ENCODE data around the gene MAGI2. TPM values are rescaled to one million over a fixed set of nuclear protein-coding genes. Genes with fewer than 3 reads are reported as not detected.

Gene MAGI2
- total RNA-seq, 4 donors from 2014 or later, result 0.98 to 4.8 (median 2.5) TPM

DNA sequence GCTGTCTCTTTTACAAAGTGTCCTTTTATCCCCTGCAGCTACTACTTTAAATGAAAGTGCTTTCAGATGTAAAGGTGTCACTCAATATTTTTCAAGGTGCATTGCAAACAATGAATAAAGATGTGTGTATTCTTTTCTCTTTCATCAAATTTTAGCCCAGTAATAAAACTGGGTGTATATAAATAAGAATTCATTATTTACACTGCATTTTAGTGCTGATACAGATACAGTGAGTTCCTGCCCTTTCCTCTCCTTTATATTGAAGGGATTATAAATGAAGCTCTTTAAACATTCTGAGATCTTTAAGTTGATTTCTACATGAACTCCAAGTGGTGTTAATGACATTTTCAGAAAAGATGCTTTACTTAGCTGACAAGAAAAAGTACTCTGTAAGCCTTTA lies 1137.4 kb downstream of the MAGI2 start:
- no peaks in the 10 kb centered on the region for H3K9me3 ChIP-seq
- H3K4me3 ChIP-seq, result no peak overlapping the region
- no peak for TF ChIP-seq POLR2A (IDR thresholded peaks at IDR 0.05)
- TF ChIP-seq, protein P1, sequence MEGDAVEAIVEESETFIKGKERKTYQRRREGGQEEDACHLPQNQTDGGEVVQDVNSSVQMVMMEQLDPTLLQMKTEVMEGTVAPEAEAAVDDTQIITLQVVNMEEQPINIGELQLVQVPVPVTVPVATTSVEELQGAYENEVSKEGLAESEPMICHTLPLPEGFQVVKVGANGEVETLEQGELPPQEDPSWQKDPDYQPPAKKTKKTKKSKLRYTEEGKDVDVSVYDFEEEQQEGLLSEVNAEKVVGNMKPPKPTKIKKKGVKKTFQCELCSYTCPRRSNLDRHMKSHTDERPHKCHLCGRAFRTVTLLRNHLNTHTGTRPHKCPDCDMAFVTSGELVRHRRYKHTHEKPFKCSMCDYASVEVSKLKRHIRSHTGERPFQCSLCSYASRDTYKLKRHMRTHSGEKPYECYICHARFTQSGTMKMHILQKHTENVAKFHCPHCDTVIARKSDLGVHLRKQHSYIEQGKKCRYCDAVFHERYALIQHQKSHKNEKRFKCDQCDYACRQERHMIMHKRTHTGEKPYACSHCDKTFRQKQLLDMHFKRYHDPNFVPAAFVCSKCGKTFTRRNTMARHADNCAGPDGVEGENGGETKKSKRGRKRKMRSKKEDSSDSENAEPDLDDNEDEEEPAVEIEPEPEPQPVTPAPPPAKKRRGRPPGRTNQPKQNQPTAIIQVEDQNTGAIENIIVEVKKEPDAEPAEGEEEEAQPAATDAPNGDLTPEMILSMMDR (IDR thresholded peaks at IDR 0.05), result no peak
- TF ChIP-seq EP300 (IDR thresholded peaks at IDR 0.05), result no peak
- TF ChIP-seq POLR2AphosphoS5 (IDR thresholded peaks at IDR 0.05), result no peak
- no peaks in the 10 kb centered on the region for H3K36me3 ChIP-seq
- DNase-seq (ENCODE audit: low spot score in 2 of 2), result no peak
- no peak overlapping the region for H3K27ac ChIP-seq
- no peaks in the 10 kb centered on the region for H3K4me1 ChIP-seq
- H3K27me3 ChIP-seq, result no peaks in the 10 kb centered on the region

DNA sequence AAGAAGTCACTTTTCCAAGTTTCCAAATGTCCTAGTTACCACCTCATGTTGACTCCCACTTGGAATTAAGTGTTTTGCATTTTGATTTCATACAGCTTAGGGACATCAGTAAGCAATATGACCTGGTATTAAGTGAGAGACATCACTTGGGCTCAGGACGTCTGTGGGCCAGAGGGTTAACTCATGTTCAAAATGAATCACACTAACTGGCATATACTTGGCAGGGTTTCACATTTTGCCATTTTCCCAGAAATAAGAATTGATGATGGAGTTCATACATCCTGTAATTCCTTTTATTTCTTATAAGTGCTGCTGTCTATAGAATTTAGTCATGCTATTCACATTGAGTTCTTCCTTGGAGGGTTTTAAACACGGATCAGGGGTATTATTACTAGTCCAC lies 1138.3 kb downstream of the MAGI2 start:
- H3K4me1 ChIP-seq, result no peaks in the 10 kb centered on the region
- H3K27ac ChIP-seq, result no peak overlapping the region
- DNase-seq (ENCODE audit: low spot score in 2 of 2), result no peak
- H3K27me3 ChIP-seq, result no peaks in the 10 kb centered on the region
- TF ChIP-seq, protein P1 (IDR thresholded peaks at IDR 0.05), result no peak
- TF ChIP-seq EP300 (IDR thresholded peaks at IDR 0.05) (no peak), POLR2AphosphoS5 (IDR thresholded peaks at IDR 0.05) (no peak), POLR2A (IDR thresholded peaks at IDR 0.05) (no peak)
- no peaks in the 10 kb centered on the region for H3K9me3 ChIP-seq
- no peak overlapping the region for H3K4me3 ChIP-seq
- WGBS, result 64% methylated on average over 2 of the region's 2 CpGs
- no peaks in the 10 kb centered on the region for H3K36me3 ChIP-seq

DNA sequence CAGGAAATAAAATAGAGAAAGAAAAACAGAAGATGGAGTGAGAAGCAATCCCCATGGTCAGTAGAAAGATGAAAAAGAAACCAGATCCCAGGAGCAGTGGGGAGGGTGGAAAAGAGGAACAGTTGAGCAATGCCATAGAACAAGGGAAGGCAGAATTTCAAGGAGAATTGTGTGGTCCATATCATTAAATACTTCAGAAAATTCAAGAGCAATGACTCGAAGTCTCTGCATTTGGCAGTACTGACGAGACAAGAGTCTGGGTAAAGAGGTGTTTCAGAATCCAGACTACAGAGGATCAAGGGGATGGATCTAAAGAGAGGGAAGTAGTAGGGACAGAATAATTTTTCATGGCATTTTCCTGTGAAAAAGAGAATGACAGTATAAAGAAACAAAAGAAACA lies 1142.3 kb downstream of the MAGI2 start:
- Histone ChIP-seq H3K36me3 (no peaks in the 10 kb centered on the region), H3K4me1 (no peaks in the 10 kb centered on the region), H3K9me3 (no peaks in the 10 kb centered on the region), H3K27ac (no peak overlapping the region), H3K27me3 (no peaks in the 10 kb centered on the region), H3K4me3 (no peak overlapping the region)
- no peak for TF ChIP-seq POLR2AphosphoS5 (IDR thresholded peaks at IDR 0.05)
- TF ChIP-seq, protein P1 (IDR thresholded peaks at IDR 0.05), result no peak
- no peak for TF ChIP-seq POLR2A (IDR thresholded peaks at IDR 0.05)
- TF ChIP-seq EP300 (IDR thresholded peaks at IDR 0.05), result no peak
- DNase-seq (ENCODE audit: low spot score in 2 of 2), result no peak
- WGBS, result 68% methylated on average over 2 of the region's 2 CpGs

DNA sequence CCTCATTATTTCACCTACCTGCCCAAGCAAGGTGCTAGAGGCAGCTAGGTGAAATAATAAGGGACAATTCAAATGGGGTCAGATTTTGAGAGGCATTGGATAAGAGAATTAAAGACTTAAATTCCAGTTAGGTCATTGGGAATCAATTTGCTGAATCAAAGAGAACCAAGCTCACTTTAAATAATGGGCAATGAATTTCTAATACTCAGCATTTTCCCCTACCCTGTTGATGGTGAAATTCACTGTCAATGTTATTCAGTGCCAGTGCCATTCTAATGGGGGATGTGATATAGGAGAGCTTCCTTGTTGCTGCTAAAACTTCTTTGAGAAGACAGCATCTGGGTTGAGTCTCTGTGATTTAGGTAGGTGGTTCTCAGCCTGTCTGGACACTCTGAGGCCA lies 1145.6 kb downstream of the MAGI2 start:
- no peaks in the 10 kb centered on the region for H3K27me3 ChIP-seq
- no peak for DNase-seq (ENCODE audit: low spot score in 2 of 2)
- no peaks in the 10 kb centered on the region for H3K9me3 ChIP-seq
- no peak overlapping the region for H3K4me3 ChIP-seq
- no peak for TF ChIP-seq POLR2A (IDR thresholded peaks at IDR 0.05)
- TF ChIP-seq, protein P1 (IDR thresholded peaks at IDR 0.05), result no peak
- no peak overlapping the region for H3K27ac ChIP-seq
- no peaks in the 10 kb centered on the region for H3K36me3 ChIP-seq
- no peaks in the 10 kb centered on the region for H3K4me1 ChIP-seq

DNA sequence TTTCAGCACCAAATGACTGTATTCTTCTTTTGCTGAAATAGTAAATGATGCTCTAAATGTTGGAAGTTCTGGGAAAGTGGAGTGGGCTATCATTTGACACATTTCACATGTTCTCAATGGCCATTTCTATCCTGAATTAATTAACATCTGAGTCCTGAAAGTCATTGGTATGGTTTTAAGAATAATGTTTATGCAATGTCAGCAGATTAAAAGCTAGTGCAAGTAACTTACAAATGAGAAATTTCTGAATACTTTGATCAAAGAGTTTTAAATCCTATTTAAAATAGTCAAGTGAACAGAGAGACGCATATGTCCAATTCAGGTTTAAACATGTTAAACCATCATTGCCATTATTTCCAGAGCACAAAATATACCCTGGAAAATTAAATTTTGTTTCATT lies 1146.8 kb downstream of the MAGI2 start:
- H3K27ac ChIP-seq, result no peak overlapping the region
- 71% methylated on average over 1 of the region's 1 CpG for WGBS
- no peaks in the 10 kb centered on the region for H3K4me1 ChIP-seq
- TF ChIP-seq EP300 (IDR thresholded peaks at IDR 0.05) (no peak), POLR2AphosphoS5 (IDR thresholded peaks at IDR 0.05) (no peak), POLR2A (IDR thresholded peaks at IDR 0.05) (no peak)
- TF ChIP-seq, protein P1 (IDR thresholded peaks at IDR 0.05), result no peak
- H3K27me3 ChIP-seq, result no peaks in the 10 kb centered on the region
- no peaks in the 10 kb centered on the region for H3K36me3 ChIP-seq
- no peaks in the 10 kb centered on the region for H3K9me3 ChIP-seq
- DNase-seq (ENCODE audit: low spot score in 2 of 2), result no peak
- no peak overlapping the region for H3K4me3 ChIP-seq

Measured in suprapubic skin (tissue), 4 donors.